ENCODE results near the gene TENM4.

TENM4 gene

DNA sequence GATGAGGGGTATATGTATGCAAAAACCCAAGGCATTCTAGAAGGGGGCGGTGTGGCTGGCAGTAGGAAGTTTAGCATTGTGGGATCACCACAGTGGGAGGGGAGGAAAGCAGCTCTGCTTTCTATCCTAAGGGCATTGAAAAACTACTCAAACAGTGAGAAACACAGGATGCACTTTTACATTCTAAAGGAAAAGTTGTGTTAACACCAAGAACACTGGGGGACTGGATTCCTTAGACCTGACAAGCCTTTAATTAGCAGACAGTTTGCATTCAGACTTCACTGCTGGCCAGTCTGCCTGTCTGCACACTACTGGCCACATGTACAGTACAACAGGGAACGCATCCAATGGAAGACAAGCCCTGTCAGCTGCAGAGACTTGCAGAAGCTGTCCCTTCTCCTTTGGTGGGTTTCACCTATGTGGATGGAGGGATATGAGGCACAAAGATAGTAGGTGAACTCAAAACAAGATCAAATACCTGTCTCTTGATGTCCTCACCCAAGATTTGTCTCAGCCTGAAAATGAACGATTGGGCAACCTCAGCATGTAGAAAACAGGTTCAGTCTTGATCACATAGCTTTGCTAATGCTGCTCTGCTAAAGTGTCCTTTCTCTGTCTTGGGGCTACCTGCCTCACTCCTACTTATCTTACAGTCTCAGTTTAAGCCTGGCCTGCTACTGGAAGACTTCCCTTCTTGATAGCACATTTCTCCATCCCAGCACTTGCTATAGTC is 64.8 kb downstream of the TENM4 start:
- DNase-seq (no peak), ATAC-seq (ENCODE audit: insufficient read depth, low read depth) (no peak)
- Histone ChIP-seq H4K20me1 (ENCODE audit: insufficient read depth, low read length) (no peaks in the 10 kb centered on the region), H3K9me3 (ENCODE audit: insufficient read depth, low read length, severe bottlenecking) (no peaks in the 10 kb centered on the region), H3K27ac (ENCODE audit: low read length) (no peak overlapping the region), H3K79me2 (ENCODE audit: insufficient read depth, low read length) (no peaks in the 10 kb centered on the region), H3K36me3 (ENCODE audit: insufficient read depth, low read length) (no peaks in the 10 kb centered on the region), H3K4me3 (ENCODE audit: low read depth in 1 of 2, low read length in 2 of 2) (no peak overlapping the region), H3K4me1 (ENCODE audit: insufficient read depth, low read length) (no peaks in the 10 kb centered on the region), H3K27me3 (ENCODE audit: insufficient read depth, low read length, poor library complexity) (peaks cover 3% of the 10 kb centered on the region), H2AFZ (ENCODE audit: low read depth, low read length) (no peak overlapping the region), H3K9ac (ENCODE audit: low read depth, low read length) (no peak overlapping the region), H3K4me2 (ENCODE audit: insufficient read depth, low read length) (no peak overlapping the region)
- TF ChIP-seq EZH2 (IDR thresholded peaks at IDR 0.05; ENCODE audit: borderline replicate concordance, low read depth, low read length, severe bottlenecking), result no peak
- TF ChIP-seq, protein P1, sequence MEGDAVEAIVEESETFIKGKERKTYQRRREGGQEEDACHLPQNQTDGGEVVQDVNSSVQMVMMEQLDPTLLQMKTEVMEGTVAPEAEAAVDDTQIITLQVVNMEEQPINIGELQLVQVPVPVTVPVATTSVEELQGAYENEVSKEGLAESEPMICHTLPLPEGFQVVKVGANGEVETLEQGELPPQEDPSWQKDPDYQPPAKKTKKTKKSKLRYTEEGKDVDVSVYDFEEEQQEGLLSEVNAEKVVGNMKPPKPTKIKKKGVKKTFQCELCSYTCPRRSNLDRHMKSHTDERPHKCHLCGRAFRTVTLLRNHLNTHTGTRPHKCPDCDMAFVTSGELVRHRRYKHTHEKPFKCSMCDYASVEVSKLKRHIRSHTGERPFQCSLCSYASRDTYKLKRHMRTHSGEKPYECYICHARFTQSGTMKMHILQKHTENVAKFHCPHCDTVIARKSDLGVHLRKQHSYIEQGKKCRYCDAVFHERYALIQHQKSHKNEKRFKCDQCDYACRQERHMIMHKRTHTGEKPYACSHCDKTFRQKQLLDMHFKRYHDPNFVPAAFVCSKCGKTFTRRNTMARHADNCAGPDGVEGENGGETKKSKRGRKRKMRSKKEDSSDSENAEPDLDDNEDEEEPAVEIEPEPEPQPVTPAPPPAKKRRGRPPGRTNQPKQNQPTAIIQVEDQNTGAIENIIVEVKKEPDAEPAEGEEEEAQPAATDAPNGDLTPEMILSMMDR (IDR thresholded peaks at IDR 0.05; ENCODE audit: borderline replicate concordance, extremely low read depth, low read length, poor library complexity, severe bottlenecking), result no peak

DNA sequence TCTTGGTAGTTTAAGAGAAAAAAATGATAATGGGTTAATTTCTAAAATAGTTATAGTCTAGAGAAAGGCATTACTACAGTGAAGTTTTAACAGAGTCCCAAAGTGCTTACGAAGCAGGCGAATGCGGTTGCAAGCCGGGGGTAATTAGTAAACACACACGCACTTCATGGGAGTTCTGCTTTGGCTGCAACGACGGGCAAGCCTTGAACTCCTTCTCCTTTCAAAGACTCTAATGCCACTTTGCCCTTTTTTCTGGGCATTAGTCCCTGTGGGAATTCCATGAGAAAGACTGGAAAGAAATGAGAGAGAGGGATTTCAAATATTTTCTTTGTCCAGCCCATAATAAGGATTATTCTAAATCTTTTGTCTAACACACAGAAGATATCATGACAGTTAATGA is 66.1 kb downstream of the TENM4 start:
- DNase-seq, result no peak
- no peak for ATAC-seq (ENCODE audit: insufficient read depth, low read depth)
- no peak for TF ChIP-seq EZH2 (IDR thresholded peaks at IDR 0.05; ENCODE audit: borderline replicate concordance, low read depth, low read length, severe bottlenecking)
- TF ChIP-seq, protein P1 (IDR thresholded peaks at IDR 0.05; ENCODE audit: borderline replicate concordance, extremely low read depth, low read length, poor library complexity, severe bottlenecking), result no peak
- Histone ChIP-seq H3K9ac (ENCODE audit: low read depth, low read length) (no peak overlapping the region), H3K4me2 (ENCODE audit: insufficient read depth, low read length) (no peak overlapping the region), H3K27me3 (ENCODE audit: insufficient read depth, low read length, poor library complexity) (peaks cover 3% of the 10 kb centered on the region), H3K79me2 (ENCODE audit: insufficient read depth, low read length) (no peaks in the 10 kb centered on the region), H3K4me1 (ENCODE audit: insufficient read depth, low read length) (no peaks in the 10 kb centered on the region), H3K36me3 (ENCODE audit: insufficient read depth, low read length) (no peaks in the 10 kb centered on the region), H3K9me3 (ENCODE audit: insufficient read depth, low read length, severe bottlenecking) (no peaks in the 10 kb centered on the region), H2AFZ (ENCODE audit: low read depth, low read length) (no peak overlapping the region), H3K27ac (ENCODE audit: low read length) (no peak overlapping the region), H4K20me1 (ENCODE audit: insufficient read depth, low read length) (no peaks in the 10 kb centered on the region), H3K4me3 (ENCODE audit: low read depth in 1 of 2, low read length in 2 of 2) (no peak overlapping the region)

DNA sequence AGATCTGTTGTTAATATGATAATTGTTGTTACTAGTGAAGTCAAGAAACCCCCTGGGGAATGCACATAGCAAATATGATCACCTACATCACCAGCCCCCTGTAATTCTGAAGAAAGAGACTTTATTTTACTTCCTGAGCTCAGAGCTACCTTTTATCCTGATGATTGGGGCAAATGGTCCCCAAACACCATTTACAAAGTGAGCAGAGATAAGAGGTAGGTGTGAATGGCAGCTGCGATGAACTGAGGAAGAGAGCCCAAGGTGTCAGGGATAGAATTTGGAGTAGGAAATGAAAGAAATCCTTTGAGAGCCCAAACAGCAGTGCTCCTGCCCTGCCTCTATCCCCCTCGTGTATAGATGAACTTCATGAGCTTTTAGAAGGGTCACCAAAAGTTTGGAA is 69.1 kb downstream of the TENM4 start:
- H3K27me3 ChIP-seq (ENCODE audit: insufficient read depth, low read length, poor library complexity), result peaks cover 3% of the 10 kb centered on the region
- no peak overlapping the region for H3K27ac ChIP-seq (ENCODE audit: low read length)
- no peak for ATAC-seq (ENCODE audit: insufficient read depth, low read depth)

More for the DNA sequence above, 69.1 kb downstream of the TENM4 start:
- no peaks in the 10 kb centered on the region for H3K9me3 ChIP-seq (ENCODE audit: insufficient read depth, low read length, severe bottlenecking)
- H3K4me3 ChIP-seq (ENCODE audit: low read depth in 1 of 2, low read length in 2 of 2), result no peak overlapping the region
- H3K9ac ChIP-seq (ENCODE audit: low read depth, low read length), result no peak overlapping the region
- no peak overlapping the region for H2AFZ ChIP-seq (ENCODE audit: low read depth, low read length)
- H3K4me1 ChIP-seq (ENCODE audit: insufficient read depth, low read length), result no peaks in the 10 kb centered on the region
- no peak for DNase-seq
- H3K79me2 ChIP-seq (ENCODE audit: insufficient read depth, low read length), result no peaks in the 10 kb centered on the region
- H3K4me2 ChIP-seq (ENCODE audit: insufficient read depth, low read length), result no peak overlapping the region
- TF ChIP-seq EZH2 (IDR thresholded peaks at IDR 0.05; ENCODE audit: borderline replicate concordance, low read depth, low read length, severe bottlenecking), result no peak
- TF ChIP-seq, protein P1 (IDR thresholded peaks at IDR 0.05; ENCODE audit: borderline replicate concordance, extremely low read depth, low read length, poor library complexity, severe bottlenecking), result no peak
- no peaks in the 10 kb centered on the region for H4K20me1 ChIP-seq (ENCODE audit: insufficient read depth, low read length)
- H3K36me3 ChIP-seq (ENCODE audit: insufficient read depth, low read length), result no peaks in the 10 kb centered on the region

All from DND-41 (cell line).